ENCODE measurements around the gene ARL15.

Gene ARL15

DNA sequence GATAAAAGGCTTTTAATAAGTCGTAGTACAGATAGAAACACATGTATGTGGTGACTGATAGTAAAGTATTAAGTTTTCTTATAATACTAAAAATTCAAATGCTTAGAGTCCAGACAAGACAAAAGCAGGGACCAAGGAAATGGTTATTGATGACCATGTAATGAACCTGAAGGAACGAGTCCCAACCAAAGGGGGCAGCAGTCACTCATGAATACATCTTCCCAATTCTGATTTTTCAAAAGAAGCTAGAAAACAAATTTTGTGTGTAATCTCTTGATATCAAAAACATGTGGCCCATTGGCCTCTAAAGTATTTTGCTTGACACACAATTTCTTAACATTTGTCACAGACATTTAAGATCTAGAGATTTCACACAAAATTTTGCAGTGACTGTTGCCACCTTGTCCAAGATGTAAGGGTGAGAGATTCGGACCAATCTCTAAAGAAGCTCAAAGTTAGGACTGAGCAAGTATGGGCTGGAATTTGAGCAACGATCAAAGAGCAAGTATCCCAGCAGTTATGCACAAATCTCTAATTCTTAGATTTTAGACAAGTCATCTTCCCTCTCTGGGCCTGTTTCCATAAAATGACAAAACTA is 66.8 kb downstream of the ARL15 start:
- DNase-seq (ENCODE audit: low spot score) = peak; percentile 35

DNA sequence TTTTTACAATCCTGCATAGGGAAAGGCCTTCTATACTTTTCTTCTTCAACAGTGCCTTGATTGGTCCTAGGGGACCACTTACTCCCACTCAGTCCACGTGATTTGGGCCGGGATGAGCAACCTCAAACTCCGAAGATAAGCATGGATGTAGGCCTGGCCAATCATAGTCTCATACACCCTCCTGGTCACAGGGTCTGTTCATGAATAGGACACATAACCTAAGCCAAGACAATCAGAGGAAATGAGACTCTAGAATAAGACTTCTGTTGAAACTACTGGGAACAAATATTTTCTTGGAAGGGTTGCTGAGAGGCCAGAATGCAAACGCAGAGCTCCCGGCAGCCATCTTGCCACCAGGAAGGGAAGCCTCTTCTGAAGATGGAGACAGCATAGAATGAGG is 68.1 kb downstream of the ARL15 start:
- DNase-seq (ENCODE audit: low spot score) = no peak

DNA sequence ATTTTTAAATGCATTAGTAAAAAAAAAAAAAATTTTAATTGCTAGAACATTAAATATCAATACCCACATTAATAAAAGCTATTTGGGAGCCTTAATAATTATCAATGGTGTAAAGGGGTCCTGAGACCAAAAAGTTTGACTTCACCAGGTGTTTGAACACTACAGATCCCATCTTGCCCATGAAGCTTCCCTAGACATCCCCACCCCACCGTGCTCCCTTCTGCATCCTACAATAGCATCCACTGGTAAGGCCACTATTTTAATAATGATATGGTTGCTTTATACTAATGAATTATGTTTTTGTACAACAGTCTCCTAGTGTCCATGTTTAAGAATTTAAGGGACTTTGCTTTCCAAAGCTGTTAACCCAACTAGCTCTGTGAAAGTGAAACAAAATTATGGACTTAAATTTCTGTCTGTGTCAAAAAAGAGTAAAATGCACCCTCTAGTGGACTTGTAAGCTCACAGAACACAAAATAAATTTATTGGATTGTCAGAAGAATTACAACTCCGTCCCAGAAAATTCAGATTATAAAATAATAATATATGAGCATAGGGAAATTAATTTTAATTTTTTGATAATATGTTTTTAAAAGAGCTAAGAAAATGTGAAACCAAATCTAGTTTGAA is 76.0 kb downstream of the ARL15 start:
- DNase-seq (ENCODE audit: low spot score) = no peak

DNA sequence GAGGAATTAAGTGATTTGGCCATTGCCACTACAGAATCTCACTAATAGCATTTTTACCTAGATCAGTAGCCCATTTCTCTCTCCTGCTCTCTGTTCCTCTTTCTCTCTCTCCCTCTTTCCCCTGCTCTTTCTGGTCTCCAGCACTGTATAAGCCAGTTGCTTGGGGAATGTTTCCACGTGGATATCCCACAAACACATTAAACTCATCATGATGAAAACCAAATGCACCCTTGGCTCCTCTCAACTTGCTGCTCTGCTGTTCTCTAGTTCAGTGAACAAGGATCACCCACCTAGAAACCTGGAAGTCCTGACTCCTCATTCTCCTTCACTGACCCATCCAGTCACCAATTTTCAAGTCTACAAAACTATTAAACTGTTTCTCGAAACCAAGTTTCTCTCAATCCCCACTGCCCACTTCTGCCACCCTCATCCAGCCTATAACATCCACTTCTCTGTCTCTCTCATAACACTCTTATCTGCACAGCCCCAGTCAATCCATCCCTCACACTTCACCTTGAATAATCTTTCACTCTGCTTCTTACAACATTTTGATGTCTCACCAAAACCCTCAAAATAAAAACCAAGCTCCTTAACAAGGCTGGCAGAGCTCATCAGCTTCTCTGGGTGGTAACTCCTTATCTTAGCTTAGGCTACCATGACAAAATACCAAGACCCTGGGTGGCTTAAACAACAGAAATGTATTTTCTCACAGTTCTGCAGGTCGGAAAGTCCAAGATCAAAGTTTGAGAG is 79.3 kb downstream of the ARL15 start:
- no peak for DNase-seq (ENCODE audit: low spot score)

DNA sequence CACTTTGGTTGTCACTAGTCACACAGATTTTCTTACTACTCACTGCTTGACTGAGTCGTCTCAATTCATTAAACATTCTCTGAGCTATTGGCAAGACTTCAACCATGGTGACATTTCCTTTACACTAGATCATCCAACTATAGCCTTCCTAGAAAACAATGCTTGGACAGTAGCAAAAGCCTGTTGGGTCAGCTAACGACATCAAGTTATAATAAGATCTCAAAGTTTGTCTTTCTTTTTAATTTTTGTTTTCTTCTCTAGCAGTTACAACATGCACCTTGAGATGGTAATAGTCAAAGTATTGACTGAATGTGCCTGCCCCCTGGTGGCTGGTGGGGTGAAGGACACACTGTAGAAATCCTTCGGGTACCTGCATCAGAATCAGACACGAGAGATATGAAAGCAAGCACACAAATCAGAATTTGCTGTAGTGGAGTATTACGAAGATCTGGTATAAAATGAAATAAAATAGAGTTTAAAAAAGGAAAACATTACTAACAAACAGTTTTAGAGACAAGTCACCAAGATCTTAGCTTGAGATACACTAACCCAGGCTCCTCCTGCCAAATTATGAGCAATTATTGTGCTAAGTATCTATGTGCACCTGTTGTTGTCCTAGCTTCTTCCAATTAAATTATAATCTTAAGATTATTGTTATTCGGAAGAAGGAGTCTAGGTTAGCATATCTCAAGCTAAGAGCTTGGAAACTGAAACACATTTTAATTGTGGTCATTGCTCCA is 81.2 kb downstream of the ARL15 start:
- DNase-seq (ENCODE audit: low spot score) = peak; percentile 55

DNA sequence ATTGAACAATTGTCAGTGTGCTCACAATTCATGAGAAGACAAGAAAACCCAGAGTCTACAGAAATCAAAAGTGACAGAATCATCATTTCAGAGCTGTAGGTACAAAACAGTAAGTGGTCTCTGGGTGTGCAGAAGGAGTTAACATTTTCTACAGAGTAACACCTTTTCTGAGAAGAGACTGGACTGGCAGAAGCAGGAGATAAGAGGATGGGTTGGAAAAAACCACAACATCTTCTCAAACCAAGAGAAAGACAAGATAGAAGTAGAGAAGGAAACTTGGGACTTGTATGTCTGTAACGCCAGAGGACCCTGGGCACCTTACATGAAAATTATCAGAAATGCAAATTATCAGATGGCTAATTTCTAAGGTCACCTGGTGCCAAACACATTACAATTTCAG is 82.6 kb downstream of the ARL15 start:
- no peak for DNase-seq (ENCODE audit: low spot score)

DNA sequence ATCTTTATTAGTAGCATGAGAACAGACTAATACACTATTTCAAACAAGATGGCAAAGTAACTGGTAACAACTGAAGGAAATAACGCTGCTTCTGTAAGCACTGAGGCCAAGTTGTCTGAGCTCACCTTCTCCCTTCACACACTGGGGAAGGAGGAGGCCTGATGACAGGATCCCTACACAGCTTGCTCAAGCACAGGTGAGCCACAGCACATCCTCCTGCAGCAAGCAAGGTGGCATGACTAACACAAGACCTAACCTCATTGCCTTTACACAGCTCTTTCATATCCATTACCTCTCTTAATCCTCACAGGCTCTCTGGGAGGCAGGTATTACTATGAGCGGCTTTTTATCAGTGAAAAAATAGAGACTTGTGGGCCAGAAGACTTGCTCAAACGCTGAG is 83.3 kb downstream of the ARL15 start:
- DNase-seq (ENCODE audit: low spot score) = no peak

DNA sequence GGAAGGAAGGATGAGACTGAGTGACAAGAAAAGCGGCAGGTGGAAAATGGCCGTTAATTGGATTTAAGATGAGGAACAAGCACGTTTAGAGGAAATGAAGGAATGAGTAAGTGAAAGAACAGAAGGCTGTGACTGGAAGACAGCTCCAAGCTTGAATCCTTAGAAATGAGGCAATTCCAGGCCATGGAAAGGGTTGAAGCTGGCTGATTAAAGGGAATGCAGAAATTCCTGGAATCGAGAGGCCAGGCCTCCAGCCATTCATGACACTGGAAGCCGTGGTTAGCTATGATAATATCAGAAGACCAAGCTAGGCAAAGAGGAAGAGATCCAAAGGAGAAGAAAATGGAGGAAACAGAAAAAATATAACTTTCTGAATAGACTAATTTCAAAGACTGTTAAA is 84.2 kb downstream of the ARL15 start:
- no peak for DNase-seq (ENCODE audit: low spot score)

DNA sequence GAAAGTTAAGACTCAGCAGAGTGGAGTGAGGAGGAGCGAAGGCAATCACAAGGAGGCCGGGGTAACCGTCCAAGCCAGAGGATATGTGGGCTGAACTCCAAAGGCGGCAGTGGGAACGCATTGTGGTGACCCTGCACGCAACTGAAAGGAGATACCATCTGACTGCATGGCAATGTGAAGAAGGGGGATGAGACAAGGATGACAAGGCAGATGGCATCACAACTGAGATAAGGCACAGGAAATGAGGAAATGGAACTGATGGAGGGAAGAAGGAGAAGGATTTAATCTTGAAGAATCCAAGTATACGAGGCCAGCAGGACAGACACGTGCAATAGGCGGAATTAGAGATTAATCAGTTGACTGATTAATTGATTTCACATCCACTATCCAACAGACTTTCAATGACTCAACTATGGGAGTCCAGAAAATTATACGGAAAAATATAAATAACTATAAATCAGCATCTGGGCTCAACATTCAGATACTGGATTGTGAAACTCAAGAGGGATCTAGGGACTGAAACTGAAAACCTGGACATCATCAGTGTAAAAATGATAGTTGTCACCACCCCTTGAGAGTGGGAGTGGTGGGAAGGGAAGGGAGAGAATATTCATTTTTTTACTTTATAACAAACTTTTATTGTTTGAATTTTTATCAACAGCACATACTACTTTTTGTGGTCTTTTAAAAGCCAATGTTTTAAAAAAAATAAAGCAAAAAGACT is 86.1 kb downstream of the ARL15 start:
- no peak for DNase-seq (ENCODE audit: low spot score)

DNA sequence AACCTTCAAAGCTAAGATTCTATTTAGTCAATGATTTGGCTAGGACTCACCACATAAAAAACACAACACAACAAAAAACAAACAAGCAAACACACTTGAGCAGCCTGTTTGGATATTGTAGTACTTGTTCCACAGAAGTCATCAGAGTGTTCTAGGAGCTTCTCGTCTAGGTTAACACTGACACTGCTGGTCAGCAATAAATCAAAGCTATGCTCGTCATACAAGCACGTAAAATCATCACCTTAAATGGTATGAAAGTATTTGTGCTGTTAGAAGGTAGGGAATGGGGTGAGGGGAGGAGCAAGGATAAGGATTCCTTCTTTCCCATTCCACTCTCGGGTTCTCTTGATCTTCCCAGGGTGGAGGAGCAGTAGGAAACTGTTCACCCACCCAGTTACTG is 88.0 kb downstream of the ARL15 start:
- DNase-seq (ENCODE audit: low spot score) = no peak

DNA sequence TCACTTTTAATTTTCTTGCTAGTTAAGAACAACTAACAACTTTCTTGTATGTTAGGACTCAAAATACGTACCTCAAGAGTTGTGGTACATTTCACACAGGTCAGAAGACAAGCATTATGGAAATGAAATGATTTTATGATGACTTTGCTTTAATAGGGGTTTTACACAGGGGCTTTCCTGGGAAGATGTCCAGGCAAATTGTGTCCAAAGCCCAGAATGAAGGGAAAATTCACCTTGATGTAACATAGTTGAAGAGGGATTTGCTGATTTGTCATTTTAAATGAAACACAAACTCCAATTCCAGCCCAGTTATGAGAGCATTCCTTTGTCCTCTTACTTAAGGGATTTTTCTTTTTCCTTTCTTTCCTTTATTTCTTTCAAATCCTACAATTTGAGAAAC is 89.2 kb downstream of the ARL15 start:
- no peak for DNase-seq (ENCODE audit: low spot score)

DNA sequence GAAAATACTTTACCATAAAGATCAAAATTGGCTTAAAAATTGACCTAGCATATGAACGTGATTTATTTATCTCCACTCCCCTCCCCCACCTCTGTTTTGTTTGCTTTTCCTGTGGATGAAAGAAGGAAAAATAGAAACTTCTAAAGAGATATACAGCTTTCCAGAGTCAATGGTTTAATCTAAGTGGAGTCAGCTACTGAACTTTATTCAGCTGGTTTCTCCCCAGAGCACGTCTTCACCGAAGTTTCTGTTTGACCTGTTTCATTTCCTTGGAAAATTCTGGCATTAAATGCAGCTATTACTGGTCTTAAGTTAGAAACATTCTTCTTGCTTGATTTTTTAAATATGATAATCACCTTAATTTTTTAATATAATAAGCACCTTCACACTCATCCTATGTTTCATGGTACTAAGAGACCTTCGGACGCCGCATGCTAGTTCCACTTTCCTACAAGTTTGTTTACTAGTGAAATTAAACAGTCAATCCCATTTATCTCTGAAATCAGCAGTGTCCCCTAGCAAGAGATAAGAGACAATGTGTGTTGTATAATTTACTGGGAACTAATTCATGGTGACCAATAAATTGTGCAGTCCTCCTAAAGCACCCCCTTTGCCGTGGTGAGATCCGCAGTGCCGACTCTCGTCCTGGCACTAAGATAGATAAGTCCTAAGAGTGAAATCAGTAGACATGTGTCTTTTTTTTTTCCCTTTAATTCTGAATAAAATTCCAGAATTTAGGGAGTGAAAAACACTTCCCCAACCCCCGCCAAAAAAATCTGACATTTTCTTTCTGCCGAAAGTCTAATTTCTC is 89.9 kb downstream of the ARL15 start:
- DNase-seq (ENCODE audit: low spot score) = no peak

DNA sequence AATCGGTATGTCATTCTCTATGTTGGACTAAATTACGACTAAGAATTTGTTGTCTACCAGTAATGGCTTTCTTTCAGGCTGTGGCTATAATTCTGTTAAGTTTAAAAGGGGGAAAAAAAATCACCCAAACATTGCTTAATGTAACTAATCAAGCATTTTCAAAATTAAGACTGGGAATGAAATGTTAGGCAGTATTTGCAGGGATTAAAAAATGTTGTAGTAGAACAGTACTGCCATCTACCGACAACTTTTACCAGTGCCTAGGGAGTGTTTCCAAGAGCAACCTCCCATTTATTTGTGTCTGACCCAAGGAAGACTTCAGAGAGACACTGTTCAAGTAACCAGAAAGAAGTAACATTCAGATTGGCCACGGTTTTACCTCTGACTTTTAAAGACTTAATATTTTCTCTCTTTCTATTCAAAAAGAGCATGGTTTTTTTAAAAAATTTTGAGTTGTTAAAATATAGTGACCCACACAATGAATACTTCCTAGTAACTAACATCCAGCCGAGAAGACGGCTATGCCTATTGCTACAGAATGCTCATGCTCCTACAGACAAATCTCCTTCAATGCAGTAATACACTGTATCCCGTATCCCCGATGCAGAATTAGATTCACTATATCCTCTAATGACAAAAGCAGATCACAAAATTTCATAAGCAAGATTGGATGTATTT is 92.4 kb downstream of the ARL15 start:
- peak; percentile 41 for DNase-seq (ENCODE audit: low spot score)

DNA sequence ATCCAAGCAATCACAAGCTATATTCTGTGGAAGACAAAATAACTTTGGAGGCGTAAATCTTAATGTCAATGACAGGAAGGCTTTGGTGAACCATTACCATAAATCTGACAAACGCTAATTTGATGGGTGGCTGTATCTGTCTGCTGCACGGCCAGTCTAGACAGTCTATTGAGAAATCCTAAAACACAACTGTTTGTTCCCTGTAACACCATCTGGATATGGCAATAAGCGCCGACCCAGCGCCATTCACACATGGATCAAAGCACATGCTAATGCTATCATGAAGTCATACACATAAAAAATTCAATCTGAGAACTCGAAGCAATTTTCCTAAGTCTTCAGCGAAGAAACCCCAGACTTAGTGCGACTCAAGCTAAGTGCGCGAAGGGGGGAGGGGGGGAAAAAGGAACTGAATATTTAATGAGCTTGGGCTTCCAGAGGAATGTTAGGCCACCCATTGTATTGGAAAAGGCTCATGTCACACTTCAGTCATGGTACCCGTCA is 95.1 kb downstream of the ARL15 start:
- DNase-seq (ENCODE audit: low spot score) = peak; percentile 30

DNA sequence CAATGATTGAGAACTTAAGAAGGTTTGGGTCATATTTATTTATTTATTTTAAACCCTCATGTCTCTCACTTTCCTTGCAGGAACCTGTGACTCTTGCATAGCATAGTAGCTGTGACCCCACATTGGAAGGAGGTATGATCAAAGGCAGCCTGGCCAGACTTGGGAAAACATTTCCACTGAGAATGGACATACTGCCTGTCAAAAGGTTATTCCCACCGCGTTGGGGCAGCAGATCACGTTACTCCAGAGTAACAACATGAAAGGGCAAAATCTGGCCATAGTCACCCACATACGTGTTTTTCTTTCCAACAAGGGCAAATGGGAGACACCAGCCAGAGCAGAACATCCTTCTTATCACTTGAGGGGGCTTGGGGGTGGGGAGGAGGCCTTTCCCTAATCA is 95.7 kb downstream of the ARL15 start:
- DNase-seq (ENCODE audit: low spot score) = no peak

DNA sequence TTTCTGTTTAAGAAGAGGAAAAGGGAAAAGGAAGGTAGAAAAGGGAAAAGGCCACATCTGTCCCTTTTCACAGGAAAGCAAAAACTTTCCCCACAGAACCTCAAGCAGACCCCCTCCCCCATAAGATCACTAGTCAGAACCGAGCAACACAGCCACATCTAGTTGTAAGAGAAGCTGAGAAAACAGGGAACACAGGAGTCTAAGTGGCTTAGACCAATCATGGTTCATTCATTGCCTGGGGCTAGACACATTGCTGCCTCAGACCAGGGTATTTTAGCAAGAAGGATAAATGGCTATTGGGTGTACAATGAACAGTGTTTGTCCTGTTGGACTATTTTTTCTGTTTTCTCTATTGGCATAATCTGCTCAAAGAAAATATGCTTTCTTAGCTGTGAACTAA is 98.0 kb downstream of the ARL15 start:
- DNase-seq (ENCODE audit: low spot score) = no peak

DNA sequence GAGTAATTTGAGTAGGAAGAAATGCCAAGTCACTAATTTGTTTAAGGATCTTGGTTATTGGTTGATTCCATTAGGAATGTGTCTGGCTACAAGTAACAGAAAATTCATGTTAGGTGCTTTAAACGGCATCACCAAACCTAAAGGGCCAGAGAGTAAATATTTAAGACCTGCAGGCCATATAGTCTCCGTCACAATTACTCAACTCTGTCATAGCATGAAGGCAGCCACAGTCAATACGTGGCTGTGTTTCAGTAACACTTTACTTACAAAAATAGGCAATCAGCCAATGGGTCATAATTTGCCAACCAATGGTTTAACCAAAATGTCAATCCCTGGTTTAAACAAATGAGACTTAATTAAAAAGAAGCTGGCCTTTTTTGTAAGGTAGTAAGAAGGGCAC is 98.5 kb downstream of the ARL15 start:
- DNase-seq (ENCODE audit: low spot score) = no peak

DNA sequence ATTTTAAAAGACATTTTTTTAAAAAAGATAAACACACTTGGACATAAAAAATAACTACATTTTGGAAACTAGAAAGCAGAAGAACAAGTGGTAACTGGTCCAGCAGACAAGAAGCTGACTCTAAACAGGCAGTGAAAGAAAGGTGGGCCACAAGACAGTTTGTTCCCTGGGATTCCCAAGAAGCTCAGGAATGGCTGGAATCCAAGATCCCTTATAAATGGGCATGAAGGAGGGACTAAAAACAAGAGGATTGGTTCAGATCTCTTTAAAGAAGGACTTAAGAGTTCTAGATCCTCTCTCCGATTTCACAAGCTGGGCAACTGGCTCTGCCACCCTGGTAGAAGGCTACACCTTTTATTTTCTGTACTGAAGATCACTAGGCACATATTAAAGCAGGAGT is 102.8 kb downstream of the ARL15 start:
- DNase-seq (ENCODE audit: low spot score) = no peak

DNA sequence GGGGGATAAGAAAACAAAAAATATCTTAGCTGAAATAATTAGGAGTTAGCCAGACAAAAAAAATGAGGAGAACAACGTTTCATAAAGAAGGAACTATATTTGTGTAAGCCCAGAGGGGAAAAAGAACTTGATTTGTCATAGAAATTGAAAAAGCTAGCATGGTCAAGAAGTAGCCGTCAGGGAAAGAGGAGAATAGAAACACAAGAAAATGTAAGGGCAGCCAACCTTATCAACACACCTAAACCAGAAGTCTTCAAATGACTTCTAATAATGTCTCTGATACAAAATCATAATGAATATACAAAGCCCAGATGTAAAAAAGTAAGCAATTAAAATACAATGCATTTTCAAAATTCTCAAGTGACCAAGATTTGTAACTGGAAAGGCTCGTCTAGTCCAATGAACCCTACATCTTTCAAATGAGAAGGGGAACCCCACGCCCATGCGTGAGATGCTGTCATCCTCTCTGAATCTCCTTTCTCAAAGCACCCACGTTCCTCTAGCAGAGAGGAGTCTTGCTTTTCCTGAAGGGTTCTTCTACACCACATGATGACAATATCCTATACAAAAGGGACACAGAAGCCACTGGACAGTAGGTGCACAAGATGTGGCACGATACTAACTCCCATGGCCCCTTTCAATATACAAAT is 103.7 kb downstream of the ARL15 start:
- DNase-seq (ENCODE audit: low spot score) = no peak

DNA sequence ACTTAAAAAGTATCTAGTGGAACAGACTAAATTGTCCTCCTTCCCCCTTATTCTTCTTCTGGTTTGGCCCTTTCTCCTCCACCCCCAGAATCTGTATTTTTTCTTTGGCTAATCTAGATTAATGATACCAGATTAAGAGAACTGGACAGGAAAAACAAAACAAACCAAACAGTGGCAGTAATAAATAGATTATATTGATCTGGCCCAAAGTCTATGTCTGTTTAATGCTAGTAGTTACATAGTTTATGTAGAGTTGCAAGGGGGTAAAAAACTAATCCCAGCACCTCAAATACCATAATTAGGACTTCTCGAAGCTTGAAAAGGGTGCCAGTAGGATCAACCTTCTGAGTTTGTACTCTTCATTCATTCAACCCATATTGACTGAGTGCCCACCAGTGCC is 104.5 kb downstream of the ARL15 start:
- no peak for DNase-seq (ENCODE audit: low spot score)

Measured in iPS-NIHi11 (cell line).